Mucosa of stomach (tissue), 1 donor: ENCODE measurements around the gene PLA2G2C.
"Not testable (repeated sequence)": the region's sequence is repeated elsewhere in the genome, so short reads cannot be mapped to it uniquely, and the experiment has no call there.

ENCODE experiments used
- H3K27me3 ChIP-seq: one replicate; pipeline ENCODE4 v1.7.0; 2013; ENCODE audit warnings: mild to moderate bottlenecking, low read length; ENCODE audit not compliant: control insufficient read depth, insufficient read depth
- H3K36me3 ChIP-seq: one replicate; pipeline ENCODE4 v1.7.0; 2013; ENCODE audit warnings: low read length; ENCODE audit not compliant: control insufficient read depth, insufficient read depth
- H3K4me1 ChIP-seq: one replicate; pipeline ENCODE4 v1.7.0; 2013; ENCODE audit warnings: mild to moderate bottlenecking, low read length; ENCODE audit not compliant: control insufficient read depth, insufficient read depth
- H3K4me3 ChIP-seq: one replicate; pipeline ENCODE4 v1.7.0; 2013; ENCODE audit warnings: low read length
- H3K9ac ChIP-seq: one replicate; pipeline ENCODE4 v1.7.0; 2013; ENCODE audit warnings: mild to moderate bottlenecking, low read length, moderate library complexity
- H3K9me3 ChIP-seq: one replicate; pipeline ENCODE4 v1.7.0; 2013; ENCODE audit warnings: mild to moderate bottlenecking, low read length, moderate library complexity; ENCODE audit not compliant: control insufficient read depth
- donor health status: Pancreatic carcinoma.

The PLA2G2C gene

DNA sequence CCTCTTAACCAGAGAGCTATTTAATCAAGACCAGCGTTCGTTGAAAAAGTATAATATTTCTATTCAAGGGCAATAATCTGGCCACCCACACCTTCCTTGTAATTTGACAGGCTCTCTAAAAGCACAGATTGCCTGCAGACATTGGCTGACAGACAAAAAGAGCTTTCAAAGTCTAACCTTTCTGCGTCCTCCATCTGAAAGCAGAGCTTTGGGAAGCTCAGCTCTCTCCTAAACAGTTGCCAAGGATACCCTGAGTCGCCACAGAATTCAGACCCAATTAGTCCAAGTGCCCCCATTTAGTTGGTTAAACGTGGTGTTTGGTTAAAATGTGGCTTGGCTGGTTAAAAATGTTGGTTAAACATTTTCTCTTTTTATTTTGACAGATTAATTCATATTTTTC is 33.7 kb upstream of the PLA2G2C start:
- Histone ChIP-seq H3K4me1 (no peaks in the 10 kb centered on the region), H3K27me3 (peaks cover 17% of the 10 kb centered on the region), H3K9ac (no peak overlapping the region), H3K36me3 (no peaks in the 10 kb centered on the region), H3K9me3 (no peaks in the 10 kb centered on the region), H3K4me3 (no peak overlapping the region)

DNA sequence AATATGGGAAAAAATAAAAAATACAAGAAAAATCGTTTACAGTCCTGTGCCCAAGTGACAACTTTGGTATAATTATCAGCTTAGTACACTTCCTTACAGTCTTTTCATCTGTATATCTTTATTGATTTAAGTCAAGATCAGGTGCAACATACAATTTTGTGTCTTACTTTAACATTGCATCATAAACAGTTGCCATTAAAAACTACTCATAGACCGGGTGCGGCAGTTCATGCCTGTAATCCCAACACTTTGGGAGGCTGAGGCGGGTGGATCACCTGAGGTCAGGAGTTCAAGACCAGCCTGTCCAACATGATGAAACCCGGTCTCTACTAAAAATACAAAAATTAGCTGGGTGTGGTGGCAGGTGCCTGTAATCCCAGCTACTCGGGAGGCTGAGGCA is 32.7 kb upstream of the PLA2G2C start:
- not testable (repeated sequence) for H3K36me3 ChIP-seq, H3K9ac ChIP-seq, H3K4me3 ChIP-seq, H3K9me3 ChIP-seq, H3K4me1 ChIP-seq
- H3K27me3 ChIP-seq, result peaks cover 10% of the 10 kb centered on the region

DNA sequence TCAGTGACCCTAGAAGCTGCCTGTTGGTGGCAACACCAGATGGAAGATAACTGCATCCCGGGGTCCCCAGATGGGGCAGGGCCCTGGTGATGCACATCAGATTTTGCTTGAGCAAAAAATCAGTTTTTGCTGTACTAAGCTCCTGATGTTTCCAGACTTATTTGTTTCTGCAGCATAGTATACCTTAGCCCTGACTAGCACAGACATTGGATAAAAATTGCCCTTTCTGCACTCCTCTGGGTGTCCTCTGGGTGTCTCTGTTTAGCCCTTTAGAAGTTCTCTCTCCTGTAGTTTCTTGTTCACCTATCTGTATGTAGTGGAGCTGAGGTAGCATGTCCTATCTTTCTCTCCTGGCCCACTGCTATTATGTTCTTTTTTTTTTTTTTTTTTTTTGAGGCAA is 30.3 kb upstream of the PLA2G2C start:
- peaks cover 4% of the 10 kb centered on the region for H3K4me1 ChIP-seq
- no peak overlapping the region for H3K4me3 ChIP-seq
- H3K9ac ChIP-seq, result no peak overlapping the region
- H3K27me3 ChIP-seq, result peaks cover 9% of the 10 kb centered on the region
- no peaks in the 10 kb centered on the region for H3K36me3 ChIP-seq
- no peaks in the 10 kb centered on the region for H3K9me3 ChIP-seq

DNA sequence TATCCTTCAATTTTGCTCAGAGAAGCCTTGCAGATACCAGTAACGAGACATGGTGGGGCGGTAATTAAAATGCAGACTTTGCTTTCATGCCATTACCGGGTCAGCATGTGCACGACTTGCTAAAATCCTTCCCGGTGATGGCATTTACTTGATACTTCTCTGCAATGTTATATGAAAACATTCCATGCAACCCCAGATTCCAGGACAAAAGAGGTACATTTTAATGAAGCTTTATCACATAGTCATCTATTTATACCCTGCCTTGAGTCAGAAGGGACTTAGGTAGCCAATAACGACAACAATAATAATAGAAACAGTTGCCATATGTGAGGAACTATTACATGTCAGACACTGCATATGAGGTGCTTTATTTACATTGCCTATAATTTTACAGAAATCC is 29.4 kb upstream of the PLA2G2C start:
- H3K4me1 ChIP-seq, result peaks cover 4% of the 10 kb centered on the region

DNA sequence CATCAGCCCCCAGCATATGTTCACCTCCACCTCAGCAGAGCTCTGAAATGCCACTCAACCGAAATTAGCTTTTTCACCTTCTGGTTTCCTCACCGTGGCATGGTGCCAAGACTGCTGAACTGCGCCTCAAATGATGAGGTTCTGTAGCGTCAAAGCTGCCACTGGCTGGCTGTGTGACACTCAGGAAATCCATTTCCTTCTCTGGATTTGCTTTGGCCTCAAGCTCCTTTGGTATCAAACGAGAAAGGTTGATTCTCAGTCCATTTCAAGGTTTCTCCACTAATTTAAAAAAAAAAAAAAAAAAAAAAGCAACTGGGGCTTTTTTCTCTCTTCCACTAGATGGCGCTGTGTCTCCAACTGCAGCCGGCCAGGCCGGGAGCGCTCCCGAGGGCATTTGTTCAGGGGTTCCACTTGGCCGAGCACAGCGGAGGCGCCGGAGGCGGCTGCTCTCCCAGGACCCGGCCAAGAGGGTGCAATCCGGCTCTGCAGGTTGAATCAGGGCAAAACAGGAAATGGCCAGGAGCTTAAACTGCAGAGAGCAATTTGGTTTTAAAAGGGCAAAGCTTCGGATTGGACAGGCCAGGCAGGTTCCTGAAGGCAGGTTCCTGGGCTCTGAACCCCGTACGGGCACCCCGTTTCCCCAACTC is 26.5 kb upstream of the PLA2G2C start:
- Histone ChIP-seq H3K4me1 (peaks cover 4% of the 10 kb centered on the region), H3K9ac (peak overlapping the region; percentile 6), H3K4me3 (no peak overlapping the region), H3K36me3 (no peaks in the 10 kb centered on the region), H3K9me3 (no peaks in the 10 kb centered on the region), H3K27me3 (peaks cover 20% of the 10 kb centered on the region)

More for the DNA sequence above, 29.4 kb upstream of the PLA2G2C start:
- H3K9ac ChIP-seq, result no peak overlapping the region
- H3K4me3 ChIP-seq, result no peak overlapping the region
- H3K36me3 ChIP-seq, result no peaks in the 10 kb centered on the region
- H3K27me3 ChIP-seq, result peaks cover 13% of the 10 kb centered on the region
- H3K9me3 ChIP-seq, result no peaks in the 10 kb centered on the region

DNA sequence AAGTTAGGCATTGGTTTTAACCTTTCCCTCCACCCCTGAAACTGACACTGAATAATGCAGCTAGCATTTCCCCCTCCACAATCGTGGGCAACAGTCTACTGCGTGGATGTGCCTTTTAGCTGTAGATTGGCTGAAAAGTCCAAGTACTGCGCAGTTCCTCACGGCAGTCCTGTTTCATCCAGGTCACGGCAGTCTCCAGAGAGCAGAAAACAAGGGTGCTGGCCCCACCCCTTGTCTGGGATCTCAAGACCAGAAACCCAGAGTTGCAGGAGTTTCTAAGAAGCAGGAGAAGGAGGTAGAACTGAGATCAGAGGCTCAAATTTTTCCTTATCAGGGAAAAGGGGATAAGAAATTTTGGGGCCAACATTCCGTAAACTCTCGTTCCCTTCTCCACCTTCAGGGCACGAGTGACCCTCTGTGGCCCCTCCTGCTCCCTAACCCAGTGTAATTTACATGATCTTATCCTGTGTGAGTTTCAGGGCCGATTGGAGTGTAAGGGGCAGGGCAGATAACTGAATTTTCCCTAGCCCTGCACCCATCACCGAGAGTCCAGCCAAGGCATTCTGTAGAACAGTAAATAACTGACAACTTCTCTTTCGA is 25.9 kb upstream of the PLA2G2C start:
- Histone ChIP-seq H3K9ac (no peak overlapping the region), H3K27me3 (peaks cover 20% of the 10 kb centered on the region), H3K4me3 (no peak overlapping the region), H3K36me3 (no peaks in the 10 kb centered on the region), H3K4me1 (peaks cover 4% of the 10 kb centered on the region), H3K9me3 (no peaks in the 10 kb centered on the region)

DNA sequence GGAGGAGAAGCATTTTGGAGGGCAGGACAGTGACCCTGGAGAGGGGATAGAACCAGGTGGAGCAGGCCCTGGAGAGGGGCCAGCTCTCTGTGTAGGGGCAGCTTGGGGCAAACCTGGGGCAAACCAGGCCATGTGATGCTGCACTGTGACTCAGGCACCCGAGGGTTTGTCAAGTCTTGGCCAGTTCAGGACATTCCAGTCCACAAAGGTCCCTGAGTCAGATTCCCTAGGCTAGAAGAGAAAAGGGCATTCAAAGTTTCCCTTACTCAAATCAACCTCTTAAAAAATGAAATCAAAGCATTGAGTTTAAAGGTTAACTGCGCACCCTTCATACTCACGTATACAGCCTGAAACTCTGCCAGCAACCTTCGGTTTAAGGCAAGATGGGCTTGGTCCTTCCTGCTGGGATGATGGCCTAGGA is 25.2 kb upstream of the PLA2G2C start:
- H3K4me3 ChIP-seq, result no peak overlapping the region
- H3K36me3 ChIP-seq, result no peaks in the 10 kb centered on the region
- peaks cover 4% of the 10 kb centered on the region for H3K4me1 ChIP-seq
- H3K27me3 ChIP-seq, result peaks cover 19% of the 10 kb centered on the region
- no peaks in the 10 kb centered on the region for H3K9me3 ChIP-seq
- H3K9ac ChIP-seq, result no peak overlapping the region

DNA sequence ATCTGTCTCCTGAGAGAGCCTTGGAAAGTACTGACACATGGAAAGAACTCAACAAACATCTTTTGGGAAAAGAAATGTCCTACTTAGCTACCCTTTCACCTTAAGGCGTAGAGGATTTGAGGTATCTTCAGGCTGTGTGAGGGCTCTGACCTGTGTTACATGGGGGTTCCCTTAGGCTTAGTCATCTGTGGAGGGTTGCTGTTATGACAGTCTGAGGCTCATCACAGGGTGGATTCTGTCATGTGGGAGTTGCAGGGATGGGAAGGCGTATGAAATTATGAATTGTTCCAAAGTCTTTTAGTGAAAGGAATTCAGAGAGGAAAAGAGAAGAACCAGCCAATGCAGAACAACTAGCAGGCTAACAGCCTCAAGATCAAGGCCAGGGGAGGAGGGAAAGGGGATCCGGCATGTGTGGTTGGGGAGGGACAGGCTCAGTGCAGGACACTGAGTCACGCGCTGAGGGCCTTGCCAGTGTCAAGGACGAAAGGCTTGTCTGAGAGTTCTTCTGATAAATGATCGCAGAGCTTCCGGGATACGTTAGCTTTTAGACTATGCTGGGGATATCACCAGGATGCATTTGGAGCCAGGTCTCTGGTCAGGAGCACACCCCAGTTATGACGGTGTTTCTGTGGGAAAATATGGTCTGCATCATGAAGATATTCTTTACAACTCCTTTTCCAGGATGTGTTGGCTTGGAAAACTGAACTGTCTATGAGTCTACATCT is 24.6 kb upstream of the PLA2G2C start:
- no peaks in the 10 kb centered on the region for H3K9me3 ChIP-seq
- peaks cover 17% of the 10 kb centered on the region for H3K27me3 ChIP-seq
- no peak overlapping the region for H3K9ac ChIP-seq
- H3K36me3 ChIP-seq, result no peaks in the 10 kb centered on the region
- no peak overlapping the region for H3K4me3 ChIP-seq
- H3K4me1 ChIP-seq, result peaks cover 4% of the 10 kb centered on the region

DNA sequence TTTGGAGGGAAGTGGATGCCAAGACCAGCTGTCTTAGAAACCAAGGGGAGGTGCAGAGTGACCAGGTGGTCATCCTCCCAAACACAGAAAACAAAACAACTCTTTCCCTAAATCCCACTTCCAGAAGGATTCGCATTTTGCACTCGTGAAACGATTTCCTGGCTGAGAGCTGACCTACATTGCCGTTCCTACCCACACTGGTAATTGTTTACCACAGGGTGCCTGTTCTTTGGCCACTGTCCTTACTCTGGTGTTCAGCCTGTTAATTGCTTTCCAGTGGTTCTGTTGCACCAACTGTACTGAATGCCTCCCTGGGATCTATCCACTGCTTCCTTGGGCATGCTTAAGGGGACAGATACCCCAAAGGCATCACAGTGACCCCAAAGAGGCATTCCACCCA is 23.2 kb upstream of the PLA2G2C start:
- H3K9me3 ChIP-seq, result no peaks in the 10 kb centered on the region
- H3K4me3 ChIP-seq, result no peak overlapping the region
- peaks cover 4% of the 10 kb centered on the region for H3K4me1 ChIP-seq
- no peaks in the 10 kb centered on the region for H3K36me3 ChIP-seq
- peaks cover 17% of the 10 kb centered on the region for H3K27me3 ChIP-seq
- H3K9ac ChIP-seq, result no peak overlapping the region

DNA sequence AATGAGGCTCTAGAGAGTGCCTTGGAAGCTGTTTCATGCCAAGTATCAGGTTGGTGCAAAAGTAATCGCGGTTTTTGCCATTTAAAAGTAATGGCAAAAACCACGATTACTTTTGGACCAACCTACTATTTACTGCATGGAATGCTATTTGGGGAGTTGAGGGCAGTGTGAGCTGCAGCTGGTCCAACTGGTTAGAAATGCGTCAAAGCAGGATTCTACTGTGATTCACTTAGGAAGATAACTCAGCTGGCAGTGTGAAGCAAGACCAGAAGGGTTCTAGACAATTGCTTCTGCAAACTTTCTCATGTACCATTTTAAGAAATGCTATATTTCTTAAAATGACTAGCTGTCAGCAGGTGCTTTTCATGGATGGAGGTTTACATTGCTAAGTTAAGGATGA is 21.2 kb upstream of the PLA2G2C start:
- Histone ChIP-seq H3K27me3 (peaks cover 12% of the 10 kb centered on the region), H3K9me3 (no peaks in the 10 kb centered on the region), H3K4me1 (no peaks in the 10 kb centered on the region), H3K9ac (no peak overlapping the region), H3K36me3 (no peaks in the 10 kb centered on the region), H3K4me3 (no peak overlapping the region)

DNA sequence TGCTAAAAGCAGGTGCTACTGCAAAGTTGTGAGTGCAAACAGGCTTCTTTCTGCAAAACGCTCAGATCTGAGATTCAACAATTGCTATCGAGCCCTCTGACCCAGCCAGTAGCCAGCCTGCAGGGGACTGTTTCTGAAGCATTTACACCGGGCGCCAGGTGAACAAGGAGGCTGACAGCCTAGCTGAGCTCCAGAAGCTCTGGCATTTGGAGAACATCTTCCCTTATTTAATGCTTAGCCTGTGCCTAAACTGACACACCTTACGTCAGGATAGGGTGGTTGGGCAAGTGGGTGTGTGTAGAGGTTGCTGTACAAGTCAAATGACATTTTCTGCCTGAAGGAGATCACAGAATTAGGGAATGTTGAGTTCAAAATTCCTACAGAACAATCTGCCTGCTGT is 15.8 kb upstream of the PLA2G2C start:
- no peaks in the 10 kb centered on the region for H3K36me3 ChIP-seq
- no peak overlapping the region for H3K4me3 ChIP-seq
- no peak overlapping the region for H3K9ac ChIP-seq
- no peaks in the 10 kb centered on the region for H3K27me3 ChIP-seq
- peaks cover 10% of the 10 kb centered on the region for H3K4me1 ChIP-seq
- H3K9me3 ChIP-seq, result no peaks in the 10 kb centered on the region

DNA sequence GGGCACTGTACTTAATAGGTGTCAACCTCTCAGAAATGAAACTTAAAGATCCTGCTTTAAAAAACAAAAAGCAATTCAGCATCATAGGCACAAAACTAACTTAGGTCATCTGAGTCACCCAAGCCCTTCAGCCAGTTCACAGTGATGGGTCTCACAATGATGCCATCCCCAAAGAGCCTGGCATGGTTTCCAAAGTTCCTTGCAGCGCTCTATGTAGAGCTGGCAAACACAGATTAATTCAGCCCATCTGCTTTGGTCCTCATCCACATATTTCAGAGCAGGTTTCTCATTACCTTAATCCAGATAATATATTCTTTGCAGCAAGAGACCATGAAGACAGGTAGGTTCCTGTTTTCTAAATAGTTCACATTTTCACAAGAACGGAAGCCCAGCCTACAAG is 14.6 kb upstream of the PLA2G2C start:
- no peaks in the 10 kb centered on the region for H3K9me3 ChIP-seq
- H3K4me3 ChIP-seq, result no peak overlapping the region
- no peaks in the 10 kb centered on the region for H3K36me3 ChIP-seq
- peaks cover 10% of the 10 kb centered on the region for H3K4me1 ChIP-seq
- no peaks in the 10 kb centered on the region for H3K27me3 ChIP-seq
- H3K9ac ChIP-seq, result no peak overlapping the region
